Ishikawa (cell line): ENCODE data around the gene EDEM1.
A peak's percentile ranks its signal among the peaks of the same experiment; 100 is the strongest.

Experiments
- CEBPB ChIP-seq: IDR thresholded peaks from 2 replicates; pipeline ENCODE4 v1.6.1; 2012
- CREB1 ChIP-seq: IDR thresholded peaks from 2 replicates; pipeline ENCODE4 v1.6.1; 2012; ENCODE audit warnings: low read depth
- EGR1 ChIP-seq: IDR thresholded peaks from 2 replicates; pipeline ENCODE4 v1.6.1; 2012
- EP300 ChIP-seq: IDR thresholded peaks from 2 replicates; pipeline ENCODE4 v1.6.1; 2012; ENCODE audit warnings: borderline replicate concordance
- FOXM1 ChIP-seq: IDR thresholded peaks from 2 replicates; pipeline ENCODE4 v1.6.1; 2012; ENCODE audit warnings: low read depth, borderline replicate concordance
- NFIC ChIP-seq: IDR thresholded peaks from 2 replicates; pipeline ENCODE4 v1.6.1; 2012
- RAD21 ChIP-seq: IDR thresholded peaks from 2 replicates; pipeline ENCODE4 v1.6.1; 2012; ENCODE audit warnings: low read depth
- REST ChIP-seq: IDR thresholded peaks from 2 replicates; pipeline ENCODE4 v1.6.1; 2012; ENCODE audit warnings: low read depth, mild to moderate bottlenecking
- TAF1 ChIP-seq: IDR thresholded peaks from 2 replicates; pipeline ENCODE4 v1.6.1; 2012; ENCODE audit warnings: low read depth, mild to moderate bottlenecking
- TCF12 ChIP-seq: IDR thresholded peaks from 2 replicates; pipeline ENCODE4 v1.6.1; 2012; ENCODE audit warnings: low read depth
- TEAD4 ChIP-seq: IDR thresholded peaks from 2 replicates; pipeline ENCODE4 v1.6.1; 2012
- YY1 ChIP-seq: IDR thresholded peaks from 2 replicates; pipeline ENCODE4 v1.6.1; 2012; ENCODE audit warnings: low read depth
- ZBTB7A ChIP-seq: IDR thresholded peaks from 2 replicates; pipeline ENCODE4 v1.6.1; 2012; ENCODE audit warnings: low read depth
- TF ChIP-seq, protein P1 (sequence below): IDR thresholded peaks from 2 replicates; pipeline ENCODE4 v1.6.1; 2012
- TF ChIP-seq, protein P2 (sequence below): IDR thresholded peaks from 2 replicates; pipeline ENCODE4 v1.6.1; 2012

EDEM1 gene

GRCh38 chr3:5221701-5222100 lies 34.2 kb downstream of the EDEM1 start:
- TF ChIP-seq FOXM1 = no peak
- TF ChIP-seq, protein P1, sequence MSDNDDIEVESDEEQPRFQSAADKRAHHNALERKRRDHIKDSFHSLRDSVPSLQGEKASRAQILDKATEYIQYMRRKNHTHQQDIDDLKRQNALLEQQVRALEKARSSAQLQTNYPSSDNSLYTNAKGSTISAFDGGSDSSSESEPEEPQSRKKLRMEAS = no peak
- TF ChIP-seq REST = no peak
- TF ChIP-seq, protein P2, sequence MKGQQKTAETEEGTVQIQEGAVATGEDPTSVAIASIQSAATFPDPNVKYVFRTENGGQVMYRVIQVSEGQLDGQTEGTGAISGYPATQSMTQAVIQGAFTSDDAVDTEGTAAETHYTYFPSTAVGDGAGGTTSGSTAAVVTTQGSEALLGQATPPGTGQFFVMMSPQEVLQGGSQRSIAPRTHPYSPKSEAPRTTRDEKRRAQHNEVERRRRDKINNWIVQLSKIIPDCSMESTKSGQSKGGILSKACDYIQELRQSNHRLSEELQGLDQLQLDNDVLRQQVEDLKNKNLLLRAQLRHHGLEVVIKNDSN = no peak
- no peak for TF ChIP-seq ZBTB7A
- no peak for TF ChIP-seq EGR1
- TF ChIP-seq RAD21 = no peak
- no peak for TF ChIP-seq CEBPB
- no peak for TF ChIP-seq NFIC
- no peak for TF ChIP-seq EP300
- no peak for TF ChIP-seq YY1
- no peak for TF ChIP-seq TCF12
- no peak for TF ChIP-seq CREB1
- no peak for TF ChIP-seq TAF1
- TF ChIP-seq TEAD4 = no peak

DNA sequence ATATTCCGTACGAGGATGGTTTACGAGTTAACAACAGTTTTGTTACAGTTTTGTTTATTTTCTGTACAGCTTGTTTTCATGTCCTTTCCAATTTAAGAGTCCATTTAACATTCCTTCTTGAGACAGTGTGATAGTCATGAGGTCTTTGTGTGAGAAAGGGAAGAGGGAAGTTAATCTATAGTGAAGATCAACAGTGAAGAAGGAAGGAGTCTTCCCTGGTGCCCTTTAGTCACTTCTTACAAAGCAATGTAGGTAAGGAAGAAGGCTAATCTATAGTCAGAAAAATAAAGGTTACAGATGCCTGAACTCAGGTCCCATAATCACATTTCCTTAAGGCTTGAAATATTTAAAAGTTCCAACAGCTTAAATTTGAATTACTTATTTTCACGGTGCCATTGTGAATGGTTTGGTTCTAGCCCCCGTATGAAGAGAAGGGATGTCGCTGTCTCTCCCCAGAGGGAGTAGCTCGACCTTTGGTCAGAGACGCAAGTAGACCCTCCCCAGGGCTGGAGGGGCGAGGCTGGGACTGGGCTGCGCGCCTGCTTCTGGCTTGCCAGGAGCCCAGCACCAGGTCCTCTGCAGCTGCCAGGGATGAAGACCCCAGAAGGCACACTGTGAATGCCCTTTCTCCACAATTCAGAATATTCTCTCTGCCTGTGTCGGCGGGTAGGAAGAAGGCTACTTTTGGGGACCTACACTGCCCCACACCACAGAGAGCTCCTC lies 34.9 kb downstream of the EDEM1 start:
- no peak for TF ChIP-seq ZBTB7A
- TF ChIP-seq EP300 = no peak
- TF ChIP-seq CREB1 = no peak
- TF ChIP-seq FOXM1 = no peak
- TF ChIP-seq TAF1 = no peak
- no peak for TF ChIP-seq CEBPB
- TF ChIP-seq TCF12 = no peak
- TF ChIP-seq, protein P1 = no peak
- TF ChIP-seq NFIC = no peak
- TF ChIP-seq, protein P2 = no peak
- TF ChIP-seq RAD21 = no peak
- TF ChIP-seq TEAD4 = no peak
- no peak for TF ChIP-seq YY1
- TF ChIP-seq EGR1 = no peak

DNA sequence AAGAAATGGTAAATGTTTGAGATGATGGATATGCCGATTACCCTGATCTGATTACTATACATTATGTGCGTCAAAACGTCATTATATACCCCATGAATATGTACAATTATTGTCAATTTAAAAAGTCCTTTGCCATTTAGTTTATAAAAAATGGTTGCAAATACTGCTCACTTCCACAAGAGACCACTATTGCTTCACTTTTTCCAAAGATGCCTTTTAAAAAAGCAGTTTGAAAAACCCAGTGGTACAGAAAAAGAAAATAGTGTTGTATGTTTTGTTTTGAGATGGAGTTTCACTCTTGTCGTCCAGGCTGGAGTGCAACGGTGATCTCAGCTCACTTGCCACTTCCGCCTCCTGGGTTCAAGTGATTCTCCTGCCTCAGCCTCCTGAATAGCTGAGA lies 39.3 kb downstream of the EDEM1 start:
- TF ChIP-seq CEBPB = no peak
- peak; percentile 42 for TF ChIP-seq RAD21

- TF ChIP-seq, protein P2 = no peak
- TF ChIP-seq TCF12 (no peak), ZBTB7A (no peak), FOXM1 (no peak), TEAD4 (no peak), RAD21 (no peak), NFIC (no peak), EGR1 (no peak), CEBPB (no peak), EP300 (no peak), CREB1 (no peak), YY1 (no peak), TAF1 (no peak), REST (no peak)
- TF ChIP-seq, protein P1 = no peak
These were observed 40.3 kb downstream of the EDEM1 start for GRCh38 chr3:5227812-5228211.

DNA sequence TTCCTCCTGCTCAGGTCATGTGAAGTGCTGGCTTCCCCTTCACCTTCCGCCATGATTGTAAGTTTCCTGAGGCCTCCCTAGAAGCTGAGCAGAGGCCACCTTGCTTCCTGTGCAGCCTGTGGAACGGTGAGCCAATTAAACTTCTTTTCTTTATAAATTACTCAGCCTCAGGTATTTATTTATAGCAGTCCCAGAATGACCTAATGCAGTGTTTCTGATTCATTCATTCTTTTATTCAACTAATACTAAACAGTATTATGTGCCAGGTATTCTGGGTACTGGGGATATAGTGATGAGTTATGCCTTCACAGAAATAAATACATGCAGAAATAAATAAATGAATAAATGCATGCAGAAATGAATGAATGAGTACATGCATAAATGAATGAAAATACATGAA lies 41.9 kb downstream of the EDEM1 start:
- TF ChIP-seq EP300 (no peak), CREB1 (no peak), ZBTB7A (no peak), NFIC (no peak), TEAD4 (no peak), RAD21 (no peak)
- TF ChIP-seq, protein P1 = no peak
